ENCODE measurements around the gene RBM8A. TPM values are rescaled to one million over a fixed set of nuclear protein-coding genes. Genes with fewer than 3 reads are reported as not detected.

The RBM8A gene
- total and polyA plus RNA-seq, 3 donors from 2014 or later, result 123 to 174 (median 158) TPM

- Histone ChIP-seq H3K4me3 (no peak overlapping the region), H3K27me3 (no peaks in the 10 kb centered on the region), H3K36me3 (ENCODE audit: low read depth, missing control alignments) (no peaks in the 10 kb centered on the region), H3K4me1 (peaks cover 33% of the 10 kb centered on the region), H3K27ac (no peak overlapping the region), H3K9me3 (no peaks in the 10 kb centered on the region)
- no peak for DNase-seq
- TF ChIP-seq, protein P1, sequence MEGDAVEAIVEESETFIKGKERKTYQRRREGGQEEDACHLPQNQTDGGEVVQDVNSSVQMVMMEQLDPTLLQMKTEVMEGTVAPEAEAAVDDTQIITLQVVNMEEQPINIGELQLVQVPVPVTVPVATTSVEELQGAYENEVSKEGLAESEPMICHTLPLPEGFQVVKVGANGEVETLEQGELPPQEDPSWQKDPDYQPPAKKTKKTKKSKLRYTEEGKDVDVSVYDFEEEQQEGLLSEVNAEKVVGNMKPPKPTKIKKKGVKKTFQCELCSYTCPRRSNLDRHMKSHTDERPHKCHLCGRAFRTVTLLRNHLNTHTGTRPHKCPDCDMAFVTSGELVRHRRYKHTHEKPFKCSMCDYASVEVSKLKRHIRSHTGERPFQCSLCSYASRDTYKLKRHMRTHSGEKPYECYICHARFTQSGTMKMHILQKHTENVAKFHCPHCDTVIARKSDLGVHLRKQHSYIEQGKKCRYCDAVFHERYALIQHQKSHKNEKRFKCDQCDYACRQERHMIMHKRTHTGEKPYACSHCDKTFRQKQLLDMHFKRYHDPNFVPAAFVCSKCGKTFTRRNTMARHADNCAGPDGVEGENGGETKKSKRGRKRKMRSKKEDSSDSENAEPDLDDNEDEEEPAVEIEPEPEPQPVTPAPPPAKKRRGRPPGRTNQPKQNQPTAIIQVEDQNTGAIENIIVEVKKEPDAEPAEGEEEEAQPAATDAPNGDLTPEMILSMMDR (IDR thresholded peaks at IDR 0.05), result no peak
- no peak for TF ChIP-seq POLR2A (IDR thresholded peaks at IDR 0.05)
- intact Hi-C loops (cut with DNase I; ENCODE audit: low total_unique reads), result no loop called here
- WGBS, 2 donors, result 83 to 94% methylated on average over 3 of the region's 3 CpGs
Observed at GRCh38 chr1:145889722-145890121, 37.6 kb downstream of the RBM8A start.

- Histone ChIP-seq H3K27ac (no peak overlapping the region), H3K9me3 (no peaks in the 10 kb centered on the region), H3K4me1 (peaks cover 27% of the 10 kb centered on the region), H3K36me3 (ENCODE audit: low read depth, missing control alignments) (no peaks in the 10 kb centered on the region), H3K27me3 (no peaks in the 10 kb centered on the region), H3K4me3 (no peak overlapping the region)
- DNase-seq, result no peak
- TF ChIP-seq, protein P1 (IDR thresholded peaks at IDR 0.05), result no peak
- TF ChIP-seq POLR2A (IDR thresholded peaks at IDR 0.05), result no peak
- intact Hi-C loops (cut with DNase I; ENCODE audit: low total_unique reads), result no loop called here
- 83 to 86% methylated on average over 5 of the region's 5 CpGs for WGBS, 2 donors
Observed at GRCh38 chr1:145887631-145888030, 39.7 kb downstream of the RBM8A start.

DNA sequence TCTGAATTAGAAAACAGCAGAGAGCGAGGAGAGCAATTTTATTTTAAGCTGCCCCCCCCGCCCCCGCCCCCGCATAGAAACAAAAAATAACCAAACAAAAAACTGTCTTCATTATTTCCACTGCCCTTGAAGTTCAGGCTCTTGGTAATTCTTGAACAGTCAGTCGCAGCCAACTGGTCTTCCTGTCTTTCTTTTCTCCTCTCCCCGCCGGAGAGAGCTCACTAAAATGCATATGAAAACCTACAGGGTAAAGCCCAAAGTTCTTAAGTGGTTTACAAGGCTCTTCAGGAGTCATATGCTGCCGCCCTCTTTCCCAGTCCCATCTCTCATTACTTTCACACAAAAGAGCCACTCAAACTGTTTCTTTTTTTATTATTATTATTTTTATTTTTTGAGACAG, 40.5 kb downstream of the RBM8A start:
- 25 to 37% methylated on average over 8 of the region's 8 CpGs for WGBS, 2 donors
- no peak for DNase-seq
- H3K27ac ChIP-seq, result peak overlapping the region in 1 of 2 donors; percentile 39

DNA sequence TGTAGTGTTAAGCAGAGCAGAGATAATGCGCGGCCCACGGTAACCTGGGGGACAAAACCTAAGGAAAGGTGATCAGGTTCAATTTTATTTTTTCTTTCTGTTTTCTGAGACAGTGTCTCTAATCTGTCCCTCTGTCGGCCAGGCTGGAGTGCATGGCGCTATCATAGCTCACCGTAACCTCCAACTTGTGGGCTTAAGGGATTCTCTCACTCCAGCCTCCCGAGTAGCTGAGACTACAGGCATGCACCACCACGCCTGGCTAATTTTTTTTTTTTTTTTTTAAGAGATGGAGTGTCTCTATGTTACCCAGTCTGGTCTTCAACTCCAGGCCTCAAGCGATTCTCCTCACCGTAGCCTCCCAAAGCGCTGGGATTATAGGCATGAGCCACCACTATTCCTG, 40.9 kb downstream of the RBM8A start:
- TF ChIP-seq, protein P1 (IDR thresholded peaks at IDR 0.05), result no peak
- TF ChIP-seq POLR2A (IDR thresholded peaks at IDR 0.05), result no peak
- no peaks in the 10 kb centered on the region for H3K9me3 ChIP-seq
- H3K4me1 ChIP-seq, result peaks cover 15% of the 10 kb centered on the region
- H3K27me3 ChIP-seq, result no peaks in the 10 kb centered on the region
- intact Hi-C loops (cut with DNase I; ENCODE audit: low total_unique reads), result no loop called here
- peak overlapping the region; percentile 24 to 39 for H3K27ac ChIP-seq
- WGBS, 2 donors, result 23 to 29% methylated on average over 11 of the region's 11 CpGs
- H3K4me3 ChIP-seq, result peak overlapping the region; percentile 55 to 69
- no peaks in the 10 kb centered on the region for H3K36me3 ChIP-seq (ENCODE audit: low read depth, missing control alignments)
- no peak for DNase-seq

More for the DNA sequence above, 40.5 kb downstream of the RBM8A start:
- intact Hi-C loops (cut with DNase I; ENCODE audit: low total_unique reads), result no loop called here
- TF ChIP-seq, protein P1 (IDR thresholded peaks at IDR 0.05), result no peak
- no peak for TF ChIP-seq POLR2A (IDR thresholded peaks at IDR 0.05)
- no peaks in the 10 kb centered on the region for H3K9me3 ChIP-seq
- H3K4me1 ChIP-seq, result peaks cover 19% of the 10 kb centered on the region
- H3K36me3 ChIP-seq (ENCODE audit: low read depth, missing control alignments), result no peaks in the 10 kb centered on the region
- H3K27me3 ChIP-seq, result no peaks in the 10 kb centered on the region
- H3K4me3 ChIP-seq, result no peak overlapping the region

GRCh38 chr1:145885738-145886287, 41.5 kb downstream of the RBM8A start, which contains the start of gene ANKRD35:
Gene ANKRD35, minus strand, starts transcription at chr1:145885866. Its CDS starts 108 bp downstream, at chr1:145885758.
- no peaks in the 10 kb centered on the region for H3K27me3 ChIP-seq
- H3K4me3 ChIP-seq, result peak within 1 kb of the TSS; percentile 55 to 69
- H3K27ac ChIP-seq, result peak within 1 kb of the TSS; percentile 24 to 39
- TF ChIP-seq POLR2A (IDR thresholded peaks at IDR 0.05), result no peak
- TF ChIP-seq, protein P1 (IDR thresholded peaks at IDR 0.05), result no peak
- H3K4me1 ChIP-seq, result peaks cover 10% of the 10 kb centered on the region
- intact Hi-C loops (cut with DNase I; ENCODE audit: low total_unique reads), result no loop called here
- WGBS, 2 donors, result 2 to 3% methylated on average over 10 to 28 of the region's 36 CpGs
- DNase-seq, result peak; percentile 89
- H3K36me3 ChIP-seq (ENCODE audit: low read depth, missing control alignments), result no peaks in the 10 kb centered on the region
- H3K9me3 ChIP-seq, result no peaks in the 10 kb centered on the region
